Measurements from ENCODE around the gene SLC22A13. TPM values are rescaled to one million over a fixed set of nuclear protein-coding genes. Genes with fewer than 3 reads are reported as not detected.

Gene SLC22A13
- total and polyA plus RNA-seq, 9 of the 15 experiments (the other 6 are each of a cell fraction or from before 2014, with no cell fraction given) = 0.09 to 0.49 (median 0.17) TPM; not detected in 3

GRCh38 chr3:38226273-38226672, 39.3 kb upstream of the SLC22A13 start (continued):
- no peak for TF ChIP-seq MLX (CRISPR knock-in tag; conservative IDR thresholded peaks at IDR 0.05)

- H3K79me2 ChIP-seq (ENCODE audit: control insufficient read depth, insufficient read depth, low read length) = no peaks in the 10 kb centered on the region
- no peaks in the 10 kb centered on the region for H3K9me1 ChIP-seq (ENCODE audit: control insufficient read depth, insufficient read depth, low read length)
- H2AFZ ChIP-seq (ENCODE audit: low read depth, low read length) = no peak overlapping the region
Measured at GRCh38 chr3:38227989-38228388, 37.6 kb upstream of the SLC22A13 start.

More at GRCh38 chr3:38227989-38228388, 37.6 kb upstream of the SLC22A13 start:
- DNase-seq (ENCODE audit: extremely low read depth in 1 of 4, low spot score in 3 of 4) (no peak), FAIRE-seq (no peak), ATAC-seq (peak; percentile 46; the same call in 1 of the 3 replicates)
- TF ChIP-seq RBFOX2 (IDR thresholded peaks at IDR 0.05; ENCODE audit: low read depth, low read length) = no peak
- TF ChIP-seq CEBPG (CRISPR knock-in tag; IDR thresholded peaks at IDR 0.05) = no peak
- peak; percentile 29 to 54; a peak in 1 of 4 replicates for TF ChIP-seq CEBPG (tag; conservative IDR thresholded peaks at IDR 0.05 in 1 of 2, IDR thresholded peaks at IDR 0.05 in 1 of 2)
- no peak for TF ChIP-seq THRA (IDR thresholded peaks at IDR 0.05)
- TF ChIP-seq SNAPC5 (CRISPR knock-in tag; IDR thresholded peaks at IDR 0.05) = no peak
- TF ChIP-seq CEBPB (tag; IDR thresholded peaks at IDR 0.05) = peak; percentile 52
- BruUV-seq (replicated peaks) = no TSS peak
- in situ Hi-C loops (cut with MboI) (no loop called here), intact Hi-C loops (cut with micrococcal nuclease) (loop anchor here (10.0 kb wide), 1 partner anchor 93 kb away; the partner anchor contains the start of genes ACAA1 and MYD88)
- Histone ChIP-seq H3K4me3 (no peak overlapping the region), H3K9me3 (replicated peaks; ENCODE audit: control insufficient read depth, insufficient read depth, low read depth, low read length) (no peaks in the 10 kb centered on the region), H3K27ac (ENCODE audit: extremely low read depth, low read depth, low read length) (no peak overlapping the region), H3K4me2 (ENCODE audit: insufficient read depth, low read length) (no peak overlapping the region), H3K27me3 (ENCODE audit: control insufficient read depth in 2 of 2, insufficient read depth in 2 of 2, low read length in 2 of 2) (no peaks in the 10 kb centered on the region), H3K36me3 (ENCODE audit: control insufficient read depth, insufficient read depth, low read length) (peaks cover 78% of the 10 kb centered on the region), H3K4me1 (replicated peaks in 1 of 2; ENCODE audit: control insufficient read depth in 2 of 2, insufficient read depth in 2 of 2, low read length in 2 of 2) (no peaks in the 10 kb centered on the region; a peak in 1 of 5 replicates), H3K9ac (ENCODE audit: insufficient read depth in 1 of 2, low read depth in 2 of 2, low read length in 2 of 2) (no peak overlapping the region), H4K20me1 (replicated peaks; ENCODE audit: control insufficient read depth, insufficient read depth, low read length) (no peaks in the 10 kb centered on the region)
- CTCF ChIA-PET (ENCODE audit: low intra/inter-chr PET ratio) = no interaction called here
- POLR2A ChIA-PET = interaction anchor here (1.0 kb wide), 1 partner anchor 22 kb away, joined by 3 read pairs; no protein-coding TSS in a partner anchor
- WGBS (ENCODE audit: insufficient coverage, low coverage, missing lambda C conversion rate) = 90% methylated on average over 2 of the region's 2 CpGs

Data from K562 (cell line).